Bronchial epithelial cell (primary cell): ENCODE data around the gene SLC16A8. TPM values are rescaled to one million over a fixed set of nuclear protein-coding genes. Genes with fewer than 3 reads are reported as not detected.

Source experiments
- DNase-seq: peaks from one replicate; pipeline ENCODE4 v3.0.0-alpha.2; 2010; ENCODE audit warnings: low read depth
- FAIRE-seq: peaks from 2 replicates; lab custom pipeline; 2011; peaks lifted over from hg19 to GRCh38; lab: Jason Lieb, UNC
- H3K27me3 ChIP-seq: 2 replicates; pipeline ENCODE4 v1.5.1; 2011; ENCODE audit warnings: low read length; ENCODE audit not compliant: control insufficient read depth, insufficient read depth
- H3K36me3 ChIP-seq: 2 replicates; pipeline ENCODE4 v1.5.1; 2011; ENCODE audit warnings: low read length; ENCODE audit not compliant: control insufficient read depth, insufficient read depth
- H3K4me3 ChIP-seq: 2 replicates; pipeline ENCODE4 v1.5.1; 2011; ENCODE audit warnings: mild to moderate bottlenecking, low read depth, low read length, control low read depth
- total RNA-seq: library from RNA; depleted of rRNA; stranded (reverse); fragments of >200 nt; gene quantifications from 2 replicates; pipeline ENCODE4 v1.2.1, GENCODE V29; 2014
- TF ChIP-seq, protein P1 (sequence below): IDR thresholded peaks from 2 replicates; pipeline ENCODE4 v1.5.1; 2011; ENCODE audit warnings: mild to moderate bottlenecking, moderate library complexity, low read length, control low read depth, inconsistent platforms; ENCODE audit not compliant: insufficient read depth, severe bottlenecking

SLC16A8 gene
- total RNA-seq, 1 donor from 2014 or later: 0.26 TPM

DNA sequence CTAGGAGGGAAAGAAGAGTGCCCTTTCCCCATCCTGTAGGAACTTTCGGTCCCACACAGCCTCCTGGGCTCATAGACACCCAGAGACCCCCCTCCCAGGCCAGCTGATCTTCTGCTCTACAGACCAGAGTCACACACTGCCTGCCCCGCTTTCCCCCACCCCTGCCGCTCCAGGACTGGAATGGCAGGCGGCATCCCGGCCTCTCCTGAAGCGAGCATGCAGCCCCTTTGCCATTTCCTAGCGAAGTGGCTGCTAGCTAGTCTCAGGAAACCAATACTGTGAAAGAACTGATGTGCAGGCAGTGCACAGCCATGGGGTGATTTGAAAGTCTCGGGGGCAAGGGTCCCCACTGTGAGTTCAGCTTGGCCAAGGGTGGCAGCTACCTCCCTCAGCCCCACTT, 18.4 kb downstream of the SLC16A8 start:
- Histone ChIP-seq H3K36me3 (peaks cover 28% of the 10 kb centered on the region), H3K4me3 (no peak overlapping the region), H3K27me3 (no peaks in the 10 kb centered on the region)
- FAIRE-seq (no peak), DNase-seq (no peak)
- TF ChIP-seq, protein P1, sequence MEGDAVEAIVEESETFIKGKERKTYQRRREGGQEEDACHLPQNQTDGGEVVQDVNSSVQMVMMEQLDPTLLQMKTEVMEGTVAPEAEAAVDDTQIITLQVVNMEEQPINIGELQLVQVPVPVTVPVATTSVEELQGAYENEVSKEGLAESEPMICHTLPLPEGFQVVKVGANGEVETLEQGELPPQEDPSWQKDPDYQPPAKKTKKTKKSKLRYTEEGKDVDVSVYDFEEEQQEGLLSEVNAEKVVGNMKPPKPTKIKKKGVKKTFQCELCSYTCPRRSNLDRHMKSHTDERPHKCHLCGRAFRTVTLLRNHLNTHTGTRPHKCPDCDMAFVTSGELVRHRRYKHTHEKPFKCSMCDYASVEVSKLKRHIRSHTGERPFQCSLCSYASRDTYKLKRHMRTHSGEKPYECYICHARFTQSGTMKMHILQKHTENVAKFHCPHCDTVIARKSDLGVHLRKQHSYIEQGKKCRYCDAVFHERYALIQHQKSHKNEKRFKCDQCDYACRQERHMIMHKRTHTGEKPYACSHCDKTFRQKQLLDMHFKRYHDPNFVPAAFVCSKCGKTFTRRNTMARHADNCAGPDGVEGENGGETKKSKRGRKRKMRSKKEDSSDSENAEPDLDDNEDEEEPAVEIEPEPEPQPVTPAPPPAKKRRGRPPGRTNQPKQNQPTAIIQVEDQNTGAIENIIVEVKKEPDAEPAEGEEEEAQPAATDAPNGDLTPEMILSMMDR: no peak

DNA sequence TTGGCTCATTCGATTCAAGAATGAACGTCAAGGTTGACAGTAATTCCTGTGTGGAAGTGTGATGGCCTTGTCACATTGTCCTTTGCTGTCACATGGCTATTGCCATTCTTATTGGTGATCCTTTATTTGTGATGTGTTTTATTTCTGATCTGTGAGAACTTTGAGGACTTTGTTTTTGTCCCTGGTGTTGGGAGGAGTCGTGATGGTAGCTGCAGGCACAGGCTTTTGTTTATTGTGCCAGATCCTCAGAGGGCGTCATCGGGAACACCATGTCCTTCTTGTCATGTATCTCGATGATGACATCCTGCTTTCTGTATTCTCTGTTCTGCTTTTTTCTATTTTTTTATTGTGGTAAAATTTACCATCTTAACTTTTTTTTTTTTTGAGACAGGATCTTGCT, 21.2 kb downstream of the SLC16A8 start:
- DNase-seq (no peak), FAIRE-seq (peak; percentile 60)
- H3K4me3 ChIP-seq: no peak overlapping the region
- H3K27me3 ChIP-seq: no peaks in the 10 kb centered on the region
- peaks cover 25% of the 10 kb centered on the region for H3K36me3 ChIP-seq
- TF ChIP-seq, protein P1: no peak

DNA sequence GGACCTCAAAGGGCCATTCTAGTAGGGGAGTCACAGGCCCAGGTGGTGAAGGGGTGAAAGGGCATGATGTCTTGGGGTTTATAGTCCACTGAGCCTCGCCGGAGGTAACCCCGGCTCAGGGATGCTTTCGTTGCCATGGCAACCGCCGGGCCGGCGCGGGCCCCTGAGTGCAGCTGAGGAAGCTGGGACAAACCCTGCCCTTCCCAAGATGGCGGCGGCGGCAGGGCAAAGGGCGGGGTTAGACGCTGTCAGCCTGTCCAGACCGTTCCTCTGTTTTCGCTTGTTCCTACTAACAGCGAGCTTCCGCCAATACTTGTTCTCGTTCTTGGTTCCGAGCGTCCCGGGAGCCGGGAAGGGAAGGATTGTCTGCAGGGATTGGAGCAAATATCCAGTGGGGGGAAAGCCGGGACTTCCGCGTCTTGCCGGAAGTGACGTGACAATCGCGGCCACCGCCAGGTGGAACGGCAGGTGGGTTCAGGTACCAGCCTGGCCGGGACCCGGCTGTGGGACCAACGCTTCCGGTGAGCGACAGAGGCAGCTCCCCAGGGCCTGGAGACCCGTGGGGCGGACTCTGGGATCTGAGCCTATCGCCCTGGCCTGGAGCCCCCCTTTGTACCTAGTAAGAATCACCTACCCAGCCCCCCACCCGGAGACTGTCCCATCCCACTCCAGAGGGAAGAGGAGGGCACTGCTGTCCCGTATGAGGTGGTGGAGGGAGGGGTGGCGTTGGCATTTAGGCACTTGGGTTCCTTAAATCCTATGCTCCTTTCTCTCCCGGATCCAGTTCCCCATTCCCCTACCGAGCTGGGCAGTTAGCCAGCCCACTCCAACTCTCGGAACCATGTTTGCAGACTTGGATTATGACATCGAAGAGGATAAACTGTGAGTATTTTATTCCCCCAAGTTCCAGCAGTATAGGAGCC, 26.8 kb downstream of the SLC16A8 start, which contains the start of gene PICK1:
Gene PICK1, plus strand, starts transcription at position 436 of the 923 bp plus-strand sequence. Its CDS starts 406 bp downstream, at position 842.
- FAIRE-seq (no peak), DNase-seq (peak; percentile 81)
- H3K4me3 ChIP-seq: peak within 1 kb of the TSS; percentile 60
- H3K27me3 ChIP-seq: no peaks in the 10 kb centered on the region
- TF ChIP-seq, protein P1: peak; percentile 12
- H3K36me3 ChIP-seq: peaks cover 8% of the 10 kb centered on the region

DNA sequence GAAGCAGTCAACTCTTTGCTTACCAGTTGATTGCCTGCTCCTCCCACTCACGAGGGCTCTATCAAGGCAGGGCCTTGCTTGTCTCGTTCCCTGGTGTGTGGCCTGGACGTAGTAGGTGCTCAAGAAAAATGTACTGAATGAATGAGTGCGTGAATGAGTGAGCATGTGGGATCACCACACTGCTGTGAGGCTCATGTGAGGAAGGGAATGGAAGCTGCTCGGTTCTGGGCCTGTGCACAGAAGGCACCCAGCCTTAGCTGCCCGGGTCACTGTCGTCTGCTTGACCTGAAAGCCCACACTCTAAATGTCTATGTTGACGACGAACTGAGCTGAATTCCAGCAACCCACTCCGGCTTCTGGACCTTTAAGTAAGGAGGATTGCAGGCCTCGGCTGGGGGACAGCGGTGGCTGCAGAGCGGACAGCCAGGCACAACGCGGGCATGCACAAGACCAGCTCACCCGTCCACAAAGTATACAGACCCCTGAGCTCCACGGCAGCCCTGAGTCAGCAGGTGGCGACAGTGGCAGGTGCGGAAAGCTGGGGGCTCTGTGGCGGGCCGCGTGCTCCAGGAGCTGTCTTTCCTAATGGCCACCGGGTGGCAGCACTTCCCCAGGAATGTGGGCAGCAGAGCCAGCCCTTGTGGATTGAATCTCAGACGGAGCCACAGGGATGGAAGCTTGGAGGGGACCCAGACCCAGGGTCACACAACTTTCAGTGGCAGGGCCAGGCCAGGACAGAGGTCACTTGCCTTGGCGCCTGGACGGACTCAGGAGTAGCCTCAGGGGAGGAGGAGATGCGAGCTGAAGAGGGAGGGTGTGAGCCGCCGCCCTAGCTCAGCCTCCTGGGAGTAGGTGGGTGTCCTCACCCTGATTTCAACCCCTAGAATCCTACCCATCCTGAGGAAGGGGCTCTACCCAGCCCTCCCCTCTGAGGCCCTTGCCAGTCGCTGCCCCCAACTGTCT, 31.8 kb downstream of the SLC16A8 start:
- TF ChIP-seq, protein P1: peak; percentile 76
- peak; percentile 29 for DNase-seq
- FAIRE-seq: no peak
- no peaks in the 10 kb centered on the region for H3K36me3 ChIP-seq
- no peak overlapping the region for H3K4me3 ChIP-seq
- no peaks in the 10 kb centered on the region for H3K27me3 ChIP-seq

DNA sequence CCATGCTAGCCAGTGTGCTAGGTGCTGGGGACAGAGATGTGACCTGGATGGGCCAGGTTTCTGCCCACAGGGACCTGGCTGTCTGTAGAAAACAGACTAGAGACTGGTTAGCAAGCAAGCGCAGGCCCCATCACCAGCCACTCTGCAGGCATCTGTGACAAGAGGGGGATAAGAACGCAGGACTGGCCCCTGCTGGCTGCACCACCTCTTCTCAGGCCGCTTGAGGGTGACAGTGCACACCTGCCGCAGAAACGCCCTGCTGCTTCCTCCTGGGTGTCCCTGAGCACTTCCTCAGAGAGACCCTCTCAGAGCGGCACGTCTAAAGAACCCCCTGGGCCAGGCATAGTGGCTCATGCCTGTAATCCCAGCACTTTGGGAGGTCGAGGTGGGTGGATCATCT, 32.7 kb downstream of the SLC16A8 start:
- FAIRE-seq (no peak), DNase-seq (no peak)
- TF ChIP-seq, protein P1: no peak
- Histone ChIP-seq H3K4me3 (no peak overlapping the region), H3K36me3 (no peaks in the 10 kb centered on the region), H3K27me3 (no peaks in the 10 kb centered on the region)
